IMR-90 (cell line): ENCODE data around the gene NLGN1. TPM values are rescaled to one million over a fixed set of nuclear protein-coding genes. Genes with fewer than 3 reads are reported as not detected.

Source experiments
- ATAC-seq: fragments of 200-7000 bp; cut with Tn5 transposase; 2 replicates; pipeline ENCODE4 v1.9.1; 2020; ENCODE audit warnings: low read depth, mild to moderate bottlenecking, moderate library complexity
- BruUV-seq: library from RNA; stranded (reverse); fragments of 400-500 nt; replicated peaks from 2 replicates; lab custom pipeline; 2021; lab: Mats Ljungman, UMichigan
- CTCF ChIA-PET: fragments of 300-600 bp; formaldehyde crosslinking; extraction: SDS; loops from one replicate; lab custom pipeline; 2021; ENCODE audit warnings: antibody characterized with exemption; lab: Yijun Ruan, JAX
- POLR2A ChIA-PET: fragments of 300-600 bp; sonication (Branson Sonifier 250); formaldehyde crosslinking; loops from one replicate; lab custom pipeline; 2022; ENCODE audit warnings: antibody characterized with exemption; ENCODE audit not compliant: unreplicated experiment; lab: Charles Lee
- DNase-seq: peaks from one replicate; pipeline ENCODE4 v3.0.0; 2013
- H2AFZ ChIP-seq: replicated peaks from 2 replicates; pipeline ENCODE3; 2013; ENCODE audit warnings: low read length, mild to moderate bottlenecking; ENCODE audit not compliant: poor library complexity
- H2AK5ac ChIP-seq: 2 replicates; pipeline ENCODE4 v1.6.1; 2013; ENCODE audit warnings: low read depth, low read length, inconsistent platforms
- H2AK9ac ChIP-seq: replicated peaks from 2 replicates; pipeline ENCODE3; 2013; ENCODE audit warnings: mild to moderate bottlenecking, low read depth, low read length, moderate library complexity; ENCODE audit not compliant: poor library complexity
- H2BK120ac ChIP-seq: 2 replicates; pipeline ENCODE4 v1.6.1; 2013; ENCODE audit warnings: low read depth, low read length, inconsistent platforms
- H2BK15ac ChIP-seq: 3 replicates; pipeline ENCODE4 v1.6.1; 2013; ENCODE audit warnings: low read depth, low read length, inconsistent platforms
- H2BK20ac ChIP-seq: 2 replicates; pipeline ENCODE4 v1.6.1; 2013; ENCODE audit warnings: low read depth, mild to moderate bottlenecking, inconsistent platforms, low read length, moderate library complexity
- H2BK5ac ChIP-seq: 2 replicates; pipeline ENCODE4 v1.6.1; 2013; ENCODE audit warnings: mild to moderate bottlenecking, low read depth, low read length, inconsistent platforms; ENCODE audit not compliant: poor library complexity, severe bottlenecking
- H3K14ac ChIP-seq: replicated peaks from 2 replicates; pipeline ENCODE4 v1.6.1; 2013; ENCODE audit warnings: low read depth, low read length, inconsistent platforms
- H3K18ac ChIP-seq: 2 replicates; pipeline ENCODE4 v1.6.1; 2013; ENCODE audit warnings: low read depth, low read length, control low read depth
- H3K23ac ChIP-seq: 2 replicates; pipeline ENCODE4 v1.6.1; 2013; ENCODE audit warnings: low read depth, low read length, inconsistent platforms
- H3K27ac ChIP-seq: 2 replicates; pipeline ENCODE4 v1.5.1; 2013; ENCODE audit warnings: mild to moderate bottlenecking, control low read depth, low read length; ENCODE audit not compliant: insufficient read depth
- H3K27me3 ChIP-seq: 2 replicates; pipeline ENCODE4 v1.6.1; 2013; ENCODE audit warnings: low read length; ENCODE audit not compliant: control insufficient read depth, insufficient read depth
- H3K36me3 ChIP-seq: 2 replicates; pipeline ENCODE4 v1.6.1; 2013; ENCODE audit warnings: low read length, mixed read lengths; ENCODE audit not compliant: control insufficient read depth, insufficient read depth
- H3K4ac ChIP-seq: 2 replicates; pipeline ENCODE4 v1.6.1; 2013; ENCODE audit warnings: low read depth, low read length, inconsistent platforms
- H3K4me1 ChIP-seq: 2 replicates; pipeline ENCODE4 v1.6.1; 2013; ENCODE audit warnings: low read length, mixed read lengths; ENCODE audit not compliant: control insufficient read depth, insufficient read depth
- H3K4me2 ChIP-seq: 2 replicates; pipeline ENCODE4 v1.6.1; 2013; ENCODE audit warnings: low read depth, mild to moderate bottlenecking, control low read depth, low read length, moderate library complexity
- H3K4me3 ChIP-seq: 2 replicates; pipeline ENCODE4 v1.5.1; 2013; ENCODE audit warnings: low read depth, mild to moderate bottlenecking, control low read depth, low read length, moderate library complexity; ENCODE audit not compliant: insufficient read depth
- H3K56ac ChIP-seq: 2 replicates; pipeline ENCODE4 v1.6.1; 2013; ENCODE audit warnings: low read length, inconsistent platforms; ENCODE audit not compliant: insufficient read depth; ENCODE audit errors: extremely low read depth
- H3K79me1 ChIP-seq, 2 experiments: 2 replicates each; pipeline ENCODE4 v1.6.1; 2013; ENCODE audit warnings: low read length in 2 of 2, inconsistent platforms in 1 of 2, low read depth in 1 of 2
- H3K9ac ChIP-seq: 2 replicates; pipeline ENCODE4 v1.6.1; 2013; ENCODE audit warnings: low read depth, low read length, control low read depth
- H3K9me1 ChIP-seq: 2 replicates; pipeline ENCODE4 v1.6.1; 2013; ENCODE audit warnings: low read length, inconsistent platforms; ENCODE audit not compliant: insufficient read depth
- H3K9me3 ChIP-seq: 2 replicates; pipeline ENCODE4 v1.6.1; 2013; ENCODE audit warnings: low read length; ENCODE audit not compliant: control insufficient read depth, insufficient read depth
- H4K20me1 ChIP-seq: 2 replicates; pipeline ENCODE4 v1.6.1; 2013; ENCODE audit warnings: low read length, inconsistent platforms; ENCODE audit not compliant: insufficient read depth
- H4K5ac ChIP-seq: 2 replicates; pipeline ENCODE4 v1.6.1; 2013; ENCODE audit warnings: mild to moderate bottlenecking, low read depth, low read length, control low read depth
- H4K8ac ChIP-seq, 2 experiments: 2 replicates each; pipeline ENCODE4 v1.6.1; 2013; ENCODE audit warnings: low read depth in 2 of 2, low read length in 2 of 2, control low read depth in 1 of 2, inconsistent platforms in 1 of 2
- H4K91ac ChIP-seq: 2 replicates; pipeline ENCODE4 v1.6.1; 2013; ENCODE audit warnings: low read depth, low read length, inconsistent platforms; ENCODE audit not compliant: insufficient read depth
- BHLHE40 ChIP-seq: fragments of 150-350 bp; IDR thresholded peaks from 2 replicates; pipeline ENCODE4 v1.6.1; 2016; ENCODE audit warnings: mild to moderate bottlenecking, low read depth, low read length
- CEBPB ChIP-seq: IDR thresholded peaks from 2 replicates; pipeline ENCODE4 v1.6.1; 2012; ENCODE audit warnings: low read depth, low read length, improper control_type of control experiment
- FOS ChIP-seq: fragments of 150-350 bp; IDR thresholded peaks from 2 replicates; pipeline ENCODE4 v1.6.1; 2016; ENCODE audit warnings: low read depth, low read length
- MAZ ChIP-seq: IDR thresholded peaks from 2 replicates; pipeline ENCODE4 v1.6.1; 2012; ENCODE audit warnings: low read depth, mild to moderate bottlenecking, low read length, improper control_type of control experiment, moderate library complexity, borderline replicate concordance
- MXI1 ChIP-seq: IDR thresholded peaks from 2 replicates; pipeline ENCODE4 v1.6.1; 2012; ENCODE audit warnings: low read depth, mild to moderate bottlenecking, low read length, moderate library complexity, borderline replicate concordance
- NFE2L2 ChIP-seq: fragments of 150-350 bp; IDR thresholded peaks from 2 replicates; pipeline ENCODE4 v1.6.1; 2016; ENCODE audit warnings: low read depth, mild to moderate bottlenecking, low read length
- RAD21 ChIP-seq: IDR thresholded peaks from 2 replicates; pipeline ENCODE4 v1.6.1; 2012; ENCODE audit warnings: low read length, improper control_type of control experiment
- RFX5 ChIP-seq: IDR thresholded peaks from 2 replicates; pipeline ENCODE4 v1.8.0; 2012; ENCODE audit warnings: low read depth, mild to moderate bottlenecking, low read length, moderate library complexity
- SMC3 ChIP-seq: fragments of 150-350 bp; IDR thresholded peaks from 2 replicates; pipeline ENCODE4 v1.6.1; 2016; ENCODE audit warnings: low read depth, mild to moderate bottlenecking, antibody characterized with exemption, low read length, moderate library complexity
- WGBS, 2 experiments: methylation state at CpG; one replicate each; pipeline versions ENCODE4 v1.1.5 to v1.1.7; 2013; ENCODE audit warnings: missing lambda C conversion rate in 2 of 2; ENCODE audit not compliant: insufficient read length in 1 of 2; ENCODE audit errors: extremely low coverage in 2 of 2; 5-methylcytosine and 5-hydroxymethylcytosine counted together
- dilution Hi-C: fragments of 300-500 bp; cut with HindIII; formaldehyde crosslinking; loops from one replicate; pipeline ENCODE4 v1.14.3; 2018; ENCODE audit warnings: low sequenced_read_pairs; ENCODE audit not compliant: unreplicated experiment
- in situ Hi-C: fragments of 300-500 bp; cut with MboI; formaldehyde crosslinking; loops from 3 replicates; pipeline ENCODE4 v1.14.3; 2019; ENCODE audit warnings: low sequenced_read_pairs, inconsistent platforms, mixed read lengths
- intact Hi-C: fragments of 100-400 bp; cut with micrococcal nuclease; formaldehyde crosslinking; loops from 2 replicates; pipeline ENCODE4 v1.10.0; 2022
- polyA plus RNA-seq, 3 experiments: library from polyadenylated mRNA; depleted of rRNA; stranded (reverse); fragments of >200 nt; gene quantifications; 2 replicates each; pipeline ENCODE4 v1.2.3, GENCODE V29; 2012; ENCODE audit warnings: low replicate concordance in 1 of 3
- total RNA-seq: library from RNA; depleted of rRNA; stranded (reverse); fragments of >200 nt; gene quantifications from 2 replicates; pipeline ENCODE4 v1.2.3, GENCODE V29; 2012
- TF ChIP-seq, protein P1 (sequence below): fragments of 150-350 bp; IDR thresholded peaks from 2 replicates; pipeline ENCODE4 v1.6.1; 2016; ENCODE audit warnings: low read depth, mild to moderate bottlenecking, low read length, moderate library complexity, borderline replicate concordance
- TF ChIP-seq, protein P2 (sequence below): fragments of 150-350 bp; IDR thresholded peaks from 2 replicates; pipeline ENCODE4 v1.6.1; 2017; ENCODE audit warnings: mild to moderate bottlenecking, antibody characterized with exemption, low read length, low read depth

The NLGN1 gene
- total and polyA plus RNA-seq, 2 of the 4 experiments (the other 2 are of a cell fraction): 1.8 to 12.5 TPM

DNA sequence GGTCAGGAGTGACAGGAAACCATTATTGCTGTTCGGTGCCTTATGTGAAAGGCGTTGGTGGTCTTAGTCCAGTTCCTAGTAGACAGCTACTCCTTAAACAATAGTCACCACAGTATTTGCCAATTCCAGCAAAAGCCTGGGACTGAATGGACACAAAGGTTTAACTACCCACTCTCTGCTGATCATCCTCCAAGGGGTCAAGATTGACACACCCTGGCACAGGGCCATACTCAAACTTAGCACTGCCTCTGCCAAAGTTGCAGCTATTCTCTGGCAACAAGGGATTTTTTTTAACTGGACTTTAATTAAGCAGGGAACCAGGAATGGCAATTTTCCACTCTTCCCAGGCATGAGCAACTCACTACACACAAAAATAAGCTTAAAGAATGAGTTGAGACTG lies 193.9 kb downstream of the NLGN1 start:
- Histone ChIP-seq H3K27ac (no peak overlapping the region), H2AK5ac (no peak overlapping the region), H2BK15ac (no peak overlapping the region), H3K14ac (no peak overlapping the region), H3K4me2 (no peak overlapping the region), H3K4me1 (no peaks in the 10 kb centered on the region), H2BK20ac (no peak overlapping the region), H4K20me1 (no peaks in the 10 kb centered on the region), H3K79me1 (no peaks in the 10 kb centered on the region), H4K5ac (no peak overlapping the region), H3K36me3 (no peaks in the 10 kb centered on the region), H3K9ac (no peak overlapping the region), H3K9me1 (no peaks in the 10 kb centered on the region), H3K9me3 (no peaks in the 10 kb centered on the region), H3K23ac (no peak overlapping the region), H3K18ac (no peak overlapping the region), H4K91ac (no peak overlapping the region), H2BK120ac (no peak overlapping the region), H4K8ac (no peak overlapping the region), H3K56ac (no peak overlapping the region), H2BK5ac (no peak overlapping the region), H3K4ac (no peak overlapping the region), H3K4me3 (no peak overlapping the region), H2AFZ (no peak overlapping the region), H2AK9ac (no peak overlapping the region), H3K27me3 (no peaks in the 10 kb centered on the region)
- in situ Hi-C loops (loop anchor here (25.0 kb wide), 1 partner anchor 821 kb away; no protein-coding TSS in a partner anchor), intact Hi-C loops (no loop called here), dilution Hi-C loops (no loop called here)
- no TSS peak for BruUV-seq
- WGBS, 2 experiments: 100% methylated on average over 1 of the region's 2 CpGs; no CpG with 5 or more reads in 1 of the 2 experiments
- DNase-seq (no peak), ATAC-seq (no peak)
- ChIA-PET POLR2A (no interaction called here), CTCF (interaction anchor here (1.2 kb wide), 1 partner anchor 38 kb away, joined by 3 read pairs; no protein-coding TSS in a partner anchor)
- TF ChIP-seq BHLHE40 (no peak), MAZ (no peak), CEBPB (no peak), RAD21 (no peak), RFX5 (no peak), FOS (no peak), NFE2L2 (no peak), MXI1 (no peak), SMC3 (no peak)
- TF ChIP-seq, protein P1, sequence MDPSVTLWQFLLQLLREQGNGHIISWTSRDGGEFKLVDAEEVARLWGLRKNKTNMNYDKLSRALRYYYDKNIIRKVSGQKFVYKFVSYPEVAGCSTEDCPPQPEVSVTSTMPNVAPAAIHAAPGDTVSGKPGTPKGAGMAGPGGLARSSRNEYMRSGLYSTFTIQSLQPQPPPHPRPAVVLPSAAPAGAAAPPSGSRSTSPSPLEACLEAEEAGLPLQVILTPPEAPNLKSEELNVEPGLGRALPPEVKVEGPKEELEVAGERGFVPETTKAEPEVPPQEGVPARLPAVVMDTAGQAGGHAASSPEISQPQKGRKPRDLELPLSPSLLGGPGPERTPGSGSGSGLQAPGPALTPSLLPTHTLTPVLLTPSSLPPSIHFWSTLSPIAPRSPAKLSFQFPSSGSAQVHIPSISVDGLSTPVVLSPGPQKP: no peak
- TF ChIP-seq, protein P2, sequence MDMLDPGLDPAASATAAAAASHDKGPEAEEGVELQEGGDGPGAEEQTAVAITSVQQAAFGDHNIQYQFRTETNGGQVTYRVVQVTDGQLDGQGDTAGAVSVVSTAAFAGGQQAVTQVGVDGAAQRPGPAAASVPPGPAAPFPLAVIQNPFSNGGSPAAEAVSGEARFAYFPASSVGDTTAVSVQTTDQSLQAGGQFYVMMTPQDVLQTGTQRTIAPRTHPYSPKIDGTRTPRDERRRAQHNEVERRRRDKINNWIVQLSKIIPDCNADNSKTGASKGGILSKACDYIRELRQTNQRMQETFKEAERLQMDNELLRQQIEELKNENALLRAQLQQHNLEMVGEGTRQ: no peak
